Effector memory CD8-positive, alpha-beta T cell (primary cell): Measurements from ENCODE around the gene TBC1D4.

Experiments used
- ATAC-seq: fragments of 150-1000 bp; cut with Tn5 transposase; replicated peaks from 2 replicates; pipeline ENCODE4 v1.10.0; 2021; ENCODE audit warnings: mild to moderate bottlenecking, moderate library complexity
- DNase-seq, 3 experiments: peaks; one replicate each; pipeline ENCODE4 v3.0.0; 2021
- H3K27ac Mint-ChIP-seq, 2 donors: one replicate each; pipeline ENCODE4 v1.8.0; 2022; ENCODE audit warnings: mild to moderate bottlenecking in 2 of 2, mixed read lengths in 2 of 2, moderate library complexity in 2 of 2
- H3K27me3 Mint-ChIP-seq, 2 donors: one replicate each; pipeline ENCODE4 v1.8.0; 2022; ENCODE audit warnings: mixed read lengths in 2 of 2
- H3K36me3 Mint-ChIP-seq: one replicate; pipeline ENCODE4 v1.8.0; 2022; ENCODE audit warnings: mild to moderate bottlenecking, moderate library complexity, mixed read lengths; ENCODE audit not compliant: insufficient read depth
- H3K4me1 Mint-ChIP-seq, 2 donors: one replicate each; pipeline ENCODE4 v1.8.0; 2022; ENCODE audit warnings: low read depth in 2 of 2, mixed read lengths in 2 of 2
- H3K4me3 Mint-ChIP-seq, 2 donors: one replicate each; pipeline ENCODE4 v1.8.0; 2022; ENCODE audit warnings: mild to moderate bottlenecking in 2 of 2, mixed read lengths in 2 of 2, moderate library complexity in 2 of 2
- H3K9me3 Mint-ChIP-seq, 2 donors: one replicate each; pipeline ENCODE4 v1.8.0; 2022; ENCODE audit warnings: mixed read lengths in 2 of 2

TBC1D4 gene

GRCh38 chr13:75236774-75237173 lies 245.2 kb downstream of the TBC1D4 start:
- no peak overlapping the region for H3K4me3 Mint-ChIP-seq

More at GRCh38 chr13:75236774-75237173, 245.2 kb downstream of the TBC1D4 start:
- no peak overlapping the region for H3K27ac Mint-ChIP-seq
- peaks cover 0 to 9% of the 10 kb centered on the region in 2 donors for H3K9me3 Mint-ChIP-seq
- no peaks in the 10 kb centered on the region for H3K4me1 Mint-ChIP-seq
- H3K27me3 Mint-ChIP-seq = peaks cover 0 to 23% of the 10 kb centered on the region in 2 donors
- DNase-seq (no peak), ATAC-seq (no peak)
- H3K36me3 Mint-ChIP-seq = no peaks in the 10 kb centered on the region
